ENCODE measurements around the gene GRIA2. TPM values are rescaled to one million over a fixed set of nuclear protein-coding genes. Genes with fewer than 3 reads are reported as not detected.

Gene GRIA2
- total RNA-seq, 4 donors from 2014 or later = 10.0 to 64.5 (median 36.6) TPM

DNA sequence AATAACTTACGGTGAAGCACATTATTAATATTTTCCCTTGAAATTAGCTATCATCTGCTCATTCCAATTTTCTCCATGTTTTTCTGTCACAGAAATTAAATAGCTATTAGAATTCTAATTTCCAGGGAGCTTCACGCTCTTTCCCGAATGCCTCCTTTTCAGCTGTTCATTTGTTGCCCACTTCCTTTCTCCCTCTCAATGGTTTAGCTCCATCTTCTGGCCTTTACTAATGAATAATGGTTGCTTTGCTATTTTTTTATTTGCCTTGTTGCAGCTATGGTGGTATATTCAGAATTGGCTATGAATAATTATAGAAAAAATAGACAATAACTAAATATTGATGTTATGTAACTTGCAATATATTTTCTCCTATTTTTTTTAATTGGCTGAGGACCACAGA lies 70.5 kb downstream of the GRIA2 start:
- TF ChIP-seq, protein P1, sequence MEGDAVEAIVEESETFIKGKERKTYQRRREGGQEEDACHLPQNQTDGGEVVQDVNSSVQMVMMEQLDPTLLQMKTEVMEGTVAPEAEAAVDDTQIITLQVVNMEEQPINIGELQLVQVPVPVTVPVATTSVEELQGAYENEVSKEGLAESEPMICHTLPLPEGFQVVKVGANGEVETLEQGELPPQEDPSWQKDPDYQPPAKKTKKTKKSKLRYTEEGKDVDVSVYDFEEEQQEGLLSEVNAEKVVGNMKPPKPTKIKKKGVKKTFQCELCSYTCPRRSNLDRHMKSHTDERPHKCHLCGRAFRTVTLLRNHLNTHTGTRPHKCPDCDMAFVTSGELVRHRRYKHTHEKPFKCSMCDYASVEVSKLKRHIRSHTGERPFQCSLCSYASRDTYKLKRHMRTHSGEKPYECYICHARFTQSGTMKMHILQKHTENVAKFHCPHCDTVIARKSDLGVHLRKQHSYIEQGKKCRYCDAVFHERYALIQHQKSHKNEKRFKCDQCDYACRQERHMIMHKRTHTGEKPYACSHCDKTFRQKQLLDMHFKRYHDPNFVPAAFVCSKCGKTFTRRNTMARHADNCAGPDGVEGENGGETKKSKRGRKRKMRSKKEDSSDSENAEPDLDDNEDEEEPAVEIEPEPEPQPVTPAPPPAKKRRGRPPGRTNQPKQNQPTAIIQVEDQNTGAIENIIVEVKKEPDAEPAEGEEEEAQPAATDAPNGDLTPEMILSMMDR (IDR thresholded peaks at IDR 0.05) = no peak
- TF ChIP-seq POLR2A (IDR thresholded peaks at IDR 0.05) = no peak
- Histone ChIP-seq H3K27me3 (no peaks in the 10 kb centered on the region), H3K27ac (no peak overlapping the region), H3K36me3 (no peaks in the 10 kb centered on the region), H3K4me1 (no peaks in the 10 kb centered on the region), H3K9me3 (no peaks in the 10 kb centered on the region), H3K4me3 (no peak overlapping the region)
- intact Hi-C loops (cut with DNase I; ENCODE audit: low total_unique reads) = no loop called here
- DNase-seq = no peak

DNA sequence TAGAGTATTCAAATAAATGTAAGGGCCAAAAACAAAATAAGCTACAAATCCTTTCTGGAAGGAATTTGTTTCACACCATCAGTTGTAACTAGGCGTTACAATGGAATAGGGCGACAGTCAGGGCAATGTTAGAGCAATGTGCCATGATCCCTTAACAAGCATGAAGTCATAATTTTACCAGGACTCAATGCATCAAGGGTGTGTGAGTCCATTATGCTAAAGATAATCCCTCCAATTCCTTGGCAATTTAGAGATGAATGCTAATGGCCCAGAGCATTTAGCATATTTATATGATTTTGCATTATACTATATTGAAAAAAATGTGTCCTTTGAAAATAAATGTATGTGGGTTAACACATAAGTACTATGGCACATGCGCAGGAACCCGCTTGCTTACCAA lies 73.1 kb downstream of the GRIA2 start:
- intact Hi-C loops (cut with DNase I; ENCODE audit: low total_unique reads) = no loop called here
- Histone ChIP-seq H3K27ac (no peak overlapping the region), H3K36me3 (no peaks in the 10 kb centered on the region), H3K4me1 (no peaks in the 10 kb centered on the region), H3K4me3 (no peak overlapping the region), H3K27me3 (no peaks in the 10 kb centered on the region), H3K9me3 (no peaks in the 10 kb centered on the region)
- no peak for DNase-seq
- TF ChIP-seq POLR2A (IDR thresholded peaks at IDR 0.05) = no peak
- TF ChIP-seq, protein P1 (IDR thresholded peaks at IDR 0.05) = no peak

DNA sequence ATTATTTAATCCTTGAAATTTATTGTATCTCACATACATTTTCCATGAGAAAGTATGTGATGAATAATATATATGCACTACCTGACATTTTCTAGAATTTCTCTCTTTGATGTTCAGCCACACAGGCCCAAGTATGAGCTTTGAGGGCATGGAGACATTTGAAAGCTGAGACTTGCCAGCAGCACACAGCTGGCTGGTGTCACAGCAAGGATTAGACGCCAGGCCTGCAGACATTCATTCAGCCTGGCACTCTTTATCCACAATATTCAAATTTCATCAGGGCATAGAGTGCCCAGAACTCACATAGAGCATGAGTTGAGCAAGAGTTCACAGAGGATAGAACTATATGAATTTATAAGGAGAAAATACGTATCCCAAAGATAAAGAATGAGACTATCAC lies 74.0 kb downstream of the GRIA2 start:
- intact Hi-C loops (cut with DNase I; ENCODE audit: low total_unique reads) = no loop called here
- no peak for TF ChIP-seq POLR2A (IDR thresholded peaks at IDR 0.05)
- TF ChIP-seq, protein P1 (IDR thresholded peaks at IDR 0.05) = no peak
- Histone ChIP-seq H3K27ac (no peak overlapping the region), H3K27me3 (no peaks in the 10 kb centered on the region), H3K4me1 (no peaks in the 10 kb centered on the region), H3K36me3 (no peaks in the 10 kb centered on the region), H3K4me3 (no peak overlapping the region), H3K9me3 (no peaks in the 10 kb centered on the region)
- no peak for DNase-seq

DNA sequence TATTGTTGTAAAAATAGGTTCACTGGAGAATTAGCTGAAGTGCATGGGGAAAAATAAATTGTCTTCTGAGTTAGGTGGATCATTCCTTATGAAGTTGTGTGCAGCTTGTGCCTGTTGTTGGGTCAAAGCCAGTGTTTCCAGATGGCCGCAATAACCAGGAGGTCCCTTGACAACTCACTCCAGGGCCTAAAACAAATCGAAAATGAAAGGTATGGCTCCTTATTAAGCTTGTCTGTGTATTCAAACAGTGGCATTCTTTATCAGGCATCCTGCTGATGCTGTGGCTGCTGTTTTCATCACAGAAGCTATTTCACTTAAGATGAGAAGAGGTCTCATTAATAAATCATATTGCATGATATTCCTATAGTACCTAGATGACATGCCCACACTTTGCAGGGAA lies 80.2 kb downstream of the GRIA2 start:
- no peak for DNase-seq
- TF ChIP-seq, protein P1 (IDR thresholded peaks at IDR 0.05) = no peak
- TF ChIP-seq POLR2A (IDR thresholded peaks at IDR 0.05) = no peak
- intact Hi-C loops (cut with DNase I; ENCODE audit: low total_unique reads) = no loop called here
- H3K4me3 ChIP-seq = no peak overlapping the region
- no peaks in the 10 kb centered on the region for H3K27me3 ChIP-seq
- no peaks in the 10 kb centered on the region for H3K4me1 ChIP-seq
- no peaks in the 10 kb centered on the region for H3K9me3 ChIP-seq
- H3K36me3 ChIP-seq = no peaks in the 10 kb centered on the region
- no peak overlapping the region for H3K27ac ChIP-seq

DNA sequence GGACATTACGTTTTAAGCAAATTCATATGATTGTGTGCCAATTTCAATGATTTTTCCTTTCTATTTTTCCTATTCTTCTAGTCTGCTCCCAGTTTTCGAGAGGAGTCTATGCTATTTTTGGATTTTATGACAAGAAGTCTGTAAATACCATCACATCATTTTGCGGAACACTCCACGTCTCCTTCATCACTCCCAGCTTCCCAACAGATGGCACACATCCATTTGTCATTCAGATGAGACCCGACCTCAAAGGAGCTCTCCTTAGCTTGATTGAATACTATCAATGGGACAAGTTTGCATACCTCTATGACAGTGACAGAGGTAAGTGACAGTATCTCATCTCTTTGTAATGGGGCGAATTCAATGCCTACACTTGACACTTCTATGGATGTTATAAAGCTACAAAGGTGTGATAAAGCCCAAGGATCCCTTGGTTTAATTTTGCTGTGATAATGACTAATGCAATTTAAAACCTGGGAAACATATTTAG lies 83.0 kb downstream of the GRIA2 start:
- Histone ChIP-seq H3K36me3 (no peaks in the 10 kb centered on the region), H3K4me1 (no peaks in the 10 kb centered on the region), H3K27me3 (no peaks in the 10 kb centered on the region), H3K4me3 (no peak overlapping the region), H3K9me3 (no peaks in the 10 kb centered on the region), H3K27ac (no peak overlapping the region)
- TF ChIP-seq, protein P1 (IDR thresholded peaks at IDR 0.05) = no peak
- no peak for TF ChIP-seq POLR2A (IDR thresholded peaks at IDR 0.05)
- DNase-seq = no peak
- intact Hi-C loops (cut with DNase I; ENCODE audit: low total_unique reads) = no loop called here
